Adrenal gland (tissue), 12 donors: ENCODE results near the gene RFFL. TPM values are rescaled to one million over a fixed set of nuclear protein-coding genes. Genes with fewer than 3 reads are reported as not detected.
A peak's percentile ranks its signal among the peaks of the same experiment; 100 is the strongest.
"Not testable (repeated sequence)": the region's sequence is repeated elsewhere in the genome, so short reads cannot be mapped to it uniquely, and the experiment has no call there.

ENCODE experiments used
- DNase-seq, 7 donors: peaks; one replicate each; pipeline ENCODE4 v3.0.0-alpha.2; 2019 to 2020
- H3K27ac ChIP-seq, 5 donors: fragments of 200-600 bp; sonication (generic) in 4 of 5; 1 replicate in 3 of 5; 2 replicates in 2 of 5; pipeline versions ENCODE4 v1.5.1 to v1.8.0; 2016 to 2020; ENCODE audit warnings: mild to moderate bottlenecking in 1 of 5
- H3K27me3 ChIP-seq: fragments of 200-600 bp; 2 replicates; pipeline ENCODE4 v1.8.0; 2021
- H3K36me3 ChIP-seq, 2 donors: fragments of 200-600 bp; replicated peaks in 1 of 2; 1 replicate in 1 of 2; 2 replicates in 1 of 2; pipeline versions ENCODE4 v1.5.1 to v1.8.0; 2018 to 2022
- H3K4me1 ChIP-seq, 2 donors: fragments of 200-600 bp; replicated peaks in 1 of 2; 1 replicate in 1 of 2; 2 replicates in 1 of 2; pipeline versions ENCODE4 v1.5.1 to v1.8.0; 2018 to 2021
- H3K4me3 ChIP-seq, 4 donors: fragments of 200-600 bp; sonication (generic) in 3 of 4; one replicate each; pipeline ENCODE4 v1.5.1; 2016 to 2018
- H3K9me3 ChIP-seq, 3 donors: fragments of 200-600 bp; sonication (generic) in 1 of 3; replicated peaks in 1 of 3; 1 replicate in 2 of 3; 2 replicates in 1 of 3; pipeline versions ENCODE4 v1.5.1 to v1.8.0; 2016 to 2021
- CTCF ChIP-seq, 6 experiments: fragments of 450-650 bp in 4 of 6; fragments of 200-600 bp in 2 of 6; sonication (generic) in 1 of 6; IDR thresholded peaks; 1 replicate in 5 of 6; 2 replicates in 1 of 6; pipeline versions ENCODE4 v1.5.1 to v1.8.0; 2016 to 2021; ENCODE audit warnings: antibody characterized with exemption in 6 of 6, mild to moderate bottlenecking in 2 of 6, moderate library complexity in 1 of 6
- POLR2A ChIP-seq, 2 donors: fragments of 450-650 bp; IDR thresholded peaks; one replicate each; pipeline ENCODE4 v1.6.1; 2017; ENCODE audit warnings: antibody characterized with exemption in 2 of 2, mild to moderate bottlenecking in 2 of 2, moderate library complexity in 1 of 2
- WGBS, 4 donors: extraction: QIAGEN DNeasy Blood & Tissue Kit in 2 of 4; methylation state at CpG; one replicate each; pipeline versions ENCODE4 v1.1.5 to v1.1.7; 2013 to 2017; 5-methylcytosine and 5-hydroxymethylcytosine counted together
- intact Hi-C, 2 donors: fragments of 100-400 bp; cut with DNase I; formaldehyde crosslinking; loops; one replicate each; pipeline versions ENCODE4 v1.14.1 to v1.15.0; 2022 to 2023
- polyA plus RNA-seq, 3 donors: library from polyadenylated mRNA; stranded (reverse); fragments of 200-250 nt in 2 of 3; fragments of 350-450 nt in 1 of 3; fragmentation: Illumina TruSeq in 1 of 3; extraction: RNeasy Lipid Tissue Mini Kit (QIAGEN cat#74804) in 1 of 3; gene quantifications; one replicate each; pipeline ENCODE4 v1.2.3, GENCODE V29; 2013 to 2014
- total RNA-seq, 9 donors: library from RNA; depleted of rRNA in 4 of 9; stranded (reverse); fragments of >200 nt in 4 of 9; fragments of 120-200 nt in 1 of 9; fragmentation: NEBNext Ultra II Directional in 1 of 9; extraction: Animal tissue kit (Norgen Biotek cat#: 25700) in 1 of 9; gene quantifications; one replicate each; pipeline versions ENCODE4 v1.1.0 to v1.2.4, GENCODE V29; 2013 to 2023
- donor health status: healthy with polysubstance abuse.
- donor health status: Bipolar disorder and iron deficiency.
- donor health status: DM: yes; HTN: yes; CAD: no.
- donor health status: DM: no; HTN: no; CAD: no.
- donor health status: DM: no; HTN: no; CAD: no.
- donor health status: DM: yes; HTN: yes; CAD: no.

The RFFL gene
- total and polyA plus RNA-seq, 12 donors, result 2.5 to 24.4 (median 16.3) TPM

- Histone ChIP-seq H3K4me1 (no peaks in the 10 kb centered on the region), H3K27me3 (no peaks in the 10 kb centered on the region), H3K4me3 (no peak overlapping the region), H3K9me3 (no peaks in the 10 kb centered on the region), H3K36me3 (peaks cover 0 to 18% of the 10 kb centered on the region in 2 donors), H3K27ac (no peak overlapping the region)
- TF ChIP-seq POLR2A (IDR thresholded peaks at IDR 0.05) (no peak), CTCF (IDR thresholded peaks at IDR 0.05) (no peak)
- WGBS, 4 donors, result 86 to 94% (median 90%) methylated on average over 2 of the region's 2 CpGs
- no peak for DNase-seq
- intact Hi-C loops, result no loop called here
Measured at GRCh38 chr17:35097776-35098175, 34.3 kb upstream of the RFFL start.

- H3K9me3 ChIP-seq, result no peaks in the 10 kb centered on the region
- H3K4me3 ChIP-seq, result no peak overlapping the region
Measured at GRCh38 chr17:35095741-35096140, 32.2 kb upstream of the RFFL start.

GRCh38 chr17:35094902-35095301, 31.4 kb upstream of the RFFL start:
- H3K36me3 ChIP-seq, result no peaks in the 10 kb centered on the region
- H3K27ac ChIP-seq, result no peak overlapping the region
- intact Hi-C loops, result no loop called here
- H3K27me3 ChIP-seq, result no peaks in the 10 kb centered on the region
- TF ChIP-seq POLR2A (IDR thresholded peaks at IDR 0.05) (no peak), CTCF (IDR thresholded peaks at IDR 0.05) (no peak)
- H3K4me3 ChIP-seq, result no peak overlapping the region
- WGBS, 4 donors, result 60 to 85% (median 69%) methylated on average over 2 of the region's 2 CpGs
- H3K4me1 ChIP-seq, result no peaks in the 10 kb centered on the region
- no peaks in the 10 kb centered on the region for H3K9me3 ChIP-seq
- DNase-seq, result peak in 2 of 7 donors; percentile 8 to 29

More at GRCh38 chr17:35095741-35096140, 32.2 kb upstream of the RFFL start:
- H3K27ac ChIP-seq, result no peak overlapping the region
- TF ChIP-seq POLR2A (IDR thresholded peaks at IDR 0.05), result no peak
- TF ChIP-seq CTCF (IDR thresholded peaks at IDR 0.05), result no peak
- no peak for DNase-seq
- H3K36me3 ChIP-seq, result peaks cover 0 to 6% of the 10 kb centered on the region in 2 donors
- H3K4me1 ChIP-seq, result no peaks in the 10 kb centered on the region
- no peaks in the 10 kb centered on the region for H3K27me3 ChIP-seq
- intact Hi-C loops, result no loop called here
- 92 to 100% (median 97%) methylated on average over 1 of the region's 1 CpG for WGBS, 4 donors

- H3K4me1 ChIP-seq, result peaks cover 8 to 15% of the 10 kb centered on the region in 2 donors
- 90 to 91% (median 91%) methylated on average over 11 of the region's 11 CpGs for WGBS, 4 donors
- H3K4me3 ChIP-seq, DNase-seq, H3K9me3 ChIP-seq, H3K27me3 ChIP-seq, intact Hi-C loops, H3K36me3 ChIP-seq, H3K27ac ChIP-seq: not testable (repeated sequence)
Measured at GRCh38 chr17:35090707-35091106, 27.2 kb upstream of the RFFL start.

- Histone ChIP-seq H3K27ac (peak overlapping the region in 3 of 5 donors; percentile 31 to 87 (median 50)), H3K36me3 (no peaks in the 10 kb centered on the region), H3K27me3 (no peaks in the 10 kb centered on the region), H3K9me3 (no peaks in the 10 kb centered on the region), H3K4me1 (peaks cover 8 to 15% of the 10 kb centered on the region in 2 donors), H3K4me3 (peak overlapping the region in 1 of 4 donors; percentile 98)
- intact Hi-C loops, result no loop called here
- DNase-seq, result peak in 3 of 7 donors; percentile 15 to 55 (median 26)
- TF ChIP-seq CTCF (IDR thresholded peaks at IDR 0.05) (peak in 3 of 6 experiments; percentile 24 to 59 (median 49)), POLR2A (IDR thresholded peaks at IDR 0.05) (no peak)
- WGBS, 4 donors, result 38 to 57% (median 42%) methylated on average over 16 to 22 of the region's 22 CpGs
Measured at GRCh38 chr17:35089586-35090296, 26.2 kb upstream of the RFFL start.
